Common myeloid progenitor, CD34-positive (primary cell): ENCODE results near the gene RPL19.

Experiments
- CTCF ChIA-PET: fragments of 350-600 bp; sonication (Branson Sonifier 250); formaldehyde crosslinking; loops from one replicate; lab custom pipeline; 2021; ENCODE audit warnings: antibody characterized with exemption; lab: Charles Lee
- POLR2A ChIA-PET: fragments of 350-600 bp; sonication (Branson Sonifier 250); formaldehyde crosslinking; loops from one replicate; lab custom pipeline; 2021; ENCODE audit warnings: antibody characterized with exemption; lab: Charles Lee
- DNase-seq, 3 donors: peaks; one replicate each; pipeline versions ENCODE4 v3.0.0 to v3.0.0-alpha.2; 2013
- H3K27ac ChIP-seq, 2 experiments: 1 replicate in 1 of 2; 2 replicates in 1 of 2; pipeline ENCODE4 v1.7.0; 2013; ENCODE audit warnings: inconsistent platforms in 2 of 2, low read length in 2 of 2, mild to moderate bottlenecking in 2 of 2, low read depth in 1 of 2, moderate library complexity in 1 of 2; ENCODE audit not compliant: severe bottlenecking in 2 of 2, insufficient read depth in 1 of 2, poor library complexity in 1 of 2
- H3K27me3 ChIP-seq, 5 experiments: replicated peaks in 2 of 5; 1 replicate in 3 of 5; 2 replicates in 2 of 5; pipeline versions ENCODE4 v1.6.1 to v1.7.0; 2013; ENCODE audit warnings: low read length in 4 of 5, mild to moderate bottlenecking in 2 of 5, moderate library complexity in 2 of 5, inconsistent platforms in 1 of 5; ENCODE audit not compliant: insufficient read depth in 5 of 5, control insufficient read depth in 4 of 5
- H3K36me3 ChIP-seq, 4 experiments: 1 replicate in 2 of 4; 2 replicates in 2 of 4; pipeline versions ENCODE4 v1.6.1 to v1.7.0; 2013; ENCODE audit warnings: low read length in 3 of 4, control low read depth in 1 of 4, mild to moderate bottlenecking in 1 of 4; ENCODE audit not compliant: control insufficient read depth in 4 of 4, insufficient read depth in 4 of 4
- H3K4me1 ChIP-seq, 4 experiments: 1 replicate in 3 of 4; 2 replicates in 1 of 4; pipeline versions ENCODE4 v1.6.1 to v1.7.1; 2013; ENCODE audit warnings: low read length in 3 of 4, mild to moderate bottlenecking in 3 of 4, control low read depth in 1 of 4, inconsistent platforms in 1 of 4, moderate library complexity in 1 of 4; ENCODE audit not compliant: control insufficient read depth in 4 of 4, insufficient read depth in 4 of 4; ENCODE audit errors: control extremely low read depth in 1 of 4
- H3K4me3 ChIP-seq, 7 experiments: 1 replicate in 4 of 7; 2 replicates in 3 of 7; pipeline versions ENCODE4 v1.5.1 to v1.7.0; 2013; ENCODE audit warnings: mild to moderate bottlenecking in 7 of 7, low read length in 6 of 7, moderate library complexity in 6 of 7, inconsistent platforms in 2 of 7, low read depth in 2 of 7, control low read depth in 1 of 7; ENCODE audit not compliant: insufficient read depth in 4 of 7, control insufficient read depth in 1 of 7; ENCODE audit errors: extremely low read depth in 1 of 7
- H3K9me3 ChIP-seq, 5 experiments: 1 replicate in 4 of 5; 2 replicates in 1 of 5; pipeline versions ENCODE4 v1.6.1 to v1.7.1; 2013; ENCODE audit warnings: low read length in 4 of 5, mild to moderate bottlenecking in 2 of 5, inconsistent platforms in 1 of 5, low read depth in 1 of 5, moderate library complexity in 1 of 5; ENCODE audit not compliant: control insufficient read depth in 4 of 5, insufficient read depth in 2 of 5; ENCODE audit errors: control extremely low read depth in 1 of 5
- WGBS: methylation state at CpG from one replicate; pipeline ENCODE4 v1.1.5; 2013; ENCODE audit not compliant: insufficient coverage; 5-methylcytosine and 5-hydroxymethylcytosine counted together

Gene RPL19

GRCh38 chr17:39170109-39170508, 30.0 kb upstream of the RPL19 start:
- H3K9me3 ChIP-seq = no peaks in the 10 kb centered on the region
- peaks cover 18 to 80% (median 72%) of the 10 kb centered on the region in 4 experiments for H3K4me1 ChIP-seq
- CTCF ChIA-PET = interaction anchor here (0.7 to 8.7 kb wide), 7 partner anchors 9 to 187 kb away, joined by 3 to 96 read pairs (median 5); partner anchors contain the start of gene PLXDC1
- no peaks in the 10 kb centered on the region for H3K36me3 ChIP-seq
- no peak overlapping the region for H3K4me3 ChIP-seq
- POLR2A ChIA-PET = interaction anchor here (0.6 kb wide), 1 partner anchor 29 kb away, joined by 8 read pairs; no protein-coding TSS in a partner anchor
- no peaks in the 10 kb centered on the region for H3K27me3 ChIP-seq
- DNase-seq = peak in 2 of 3 donors; percentile 33 to 43
- no peak overlapping the region for H3K27ac ChIP-seq
- 51% methylated on average over 3 of the region's 4 CpGs for WGBS

GRCh38 chr17:39170558-39170957, 29.5 kb upstream of the RPL19 start:
- no peak for DNase-seq
- Histone ChIP-seq H3K4me1 (peaks cover 18 to 77% (median 69%) of the 10 kb centered on the region in 4 experiments), H3K9me3 (no peaks in the 10 kb centered on the region), H3K27me3 (no peaks in the 10 kb centered on the region), H3K36me3 (peaks cover 0 to 4% (median 0%) of the 10 kb centered on the region in 4 experiments), H3K27ac (no peak overlapping the region), H3K4me3 (no peak overlapping the region)
- ChIA-PET POLR2A (no interaction called here), CTCF (interaction anchor here (0.7 to 8.7 kb wide), 5 partner anchors 9 to 187 kb away, joined by 3 to 86 read pairs (median 5); no protein-coding TSS in a partner anchor)
- WGBS = 86% methylated on average over 4 of the region's 6 CpGs

GRCh38 chr17:39171933-39172332, 28.1 kb upstream of the RPL19 start:
- ChIA-PET CTCF (interaction anchor here (1.4 to 8.7 kb wide), 3 partner anchors 64 to 205 kb away, joined by 3 to 86 read pairs (median 4); partner anchors contain the start of gene FBXO47), POLR2A (no interaction called here)
- Histone ChIP-seq H3K36me3 (peaks cover 0 to 14% (median 0%) of the 10 kb centered on the region in 4 experiments), H3K9me3 (no peaks in the 10 kb centered on the region), H3K4me3 (no peak overlapping the region), H3K4me1 (peaks cover 9 to 68% (median 55%) of the 10 kb centered on the region in 4 experiments), H3K27me3 (no peaks in the 10 kb centered on the region), H3K27ac (no peak overlapping the region)
- DNase-seq = no peak
- WGBS = 100% methylated on average over 4 of the region's 5 CpGs

- CTCF ChIA-PET = interaction anchor here (0.8 to 8.7 kb wide), 10 partner anchors 10 to 319 kb away, joined by 3 to 86 read pairs (median 4); partner anchors contain the start of genes ARL5C, PLXDC1 and RPL23
- H3K36me3 ChIP-seq = peaks cover 0 to 24% (median 4%) of the 10 kb centered on the region in 4 experiments
- H3K4me3 ChIP-seq = no peak overlapping the region
- WGBS = 69% methylated on average over 5 of the region's 5 CpGs
- POLR2A ChIA-PET = no interaction called here
- H3K27ac ChIP-seq = no peak overlapping the region
- no peaks in the 10 kb centered on the region for H3K27me3 ChIP-seq
- DNase-seq = peak in 2 of 3 donors; percentile 42 to 54
- H3K4me1 ChIP-seq = peaks cover 8 to 57% (median 44%) of the 10 kb centered on the region in 4 experiments
- no peaks in the 10 kb centered on the region for H3K9me3 ChIP-seq
Measured at GRCh38 chr17:39173080-39173479, 27.0 kb upstream of the RPL19 start.

GRCh38 chr17:39173526-39174274, 26.4 kb upstream of the RPL19 start:
- POLR2A ChIA-PET = interaction anchor here (2.6 kb wide), 1 partner anchor 20 kb away, joined by 9 read pairs; no protein-coding TSS in a partner anchor

GRCh38 chr17:39174920-39175694, 25.0 kb upstream of the RPL19 start:
- Histone ChIP-seq H3K27me3 (no peaks in the 10 kb centered on the region), H3K9me3 (no peaks in the 10 kb centered on the region), H3K36me3 (peaks cover 0 to 24% (median 4%) of the 10 kb centered on the region in 4 experiments), H3K4me3 (peak overlapping the region in 2 of 7 experiments; percentile 4 to 48), H3K4me1 (peaks cover 4 to 42% (median 30%) of the 10 kb centered on the region in 4 experiments), H3K27ac (no peak overlapping the region)
- POLR2A ChIA-PET = interaction anchor here (0.6 to 2.6 kb wide), 3 partner anchors 10 to 23 kb away, joined by 3 to 9 read pairs (median 6); no protein-coding TSS in a partner anchor
- DNase-seq = peak; percentile 83 to 90 (median 87)
- CTCF ChIA-PET = interaction anchor here (0.8 to 8.7 kb wide), 25 partner anchors 8 to 307 kb away, joined by 3 to 86 read pairs (median 6); partner anchors contain the start of genes ARL5C and PLXDC1
- 49% methylated on average over 30 of the region's 35 CpGs for WGBS

More at GRCh38 chr17:39173526-39174274, 26.4 kb upstream of the RPL19 start:
- Histone ChIP-seq H3K27me3 (no peaks in the 10 kb centered on the region), H3K4me3 (no peak overlapping the region), H3K27ac (no peak overlapping the region), H3K4me1 (peaks cover 8 to 53% (median 41%) of the 10 kb centered on the region in 4 experiments), H3K9me3 (no peaks in the 10 kb centered on the region), H3K36me3 (peaks cover 0 to 24% (median 4%) of the 10 kb centered on the region in 4 experiments)
- peak in 1 of 3 donors; percentile 38 for DNase-seq
- CTCF ChIA-PET = interaction anchor here (0.8 to 8.7 kb wide), 22 partner anchors 9 to 320 kb away, joined by 3 to 86 read pairs (median 6); partner anchors contain the start of genes ARL5C, PLXDC1 and RPL23
- WGBS = 93% methylated on average over 7 of the region's 10 CpGs
